GM18508 (cell line): Measurements from ENCODE around the gene NUP214.
A peak's percentile ranks its signal among the peaks of the same experiment; 100 is the strongest.

Experiments
- ATAC-seq: cut with Tn5 transposase; IDR thresholded peaks from one replicate; pipeline ENCODE4 v1.9.1; 2021; ENCODE audit warnings: moderate number of reproducible peaks; ENCODE audit not compliant: insufficient read depth, unreplicated experiment

Gene NUP214

DNA sequence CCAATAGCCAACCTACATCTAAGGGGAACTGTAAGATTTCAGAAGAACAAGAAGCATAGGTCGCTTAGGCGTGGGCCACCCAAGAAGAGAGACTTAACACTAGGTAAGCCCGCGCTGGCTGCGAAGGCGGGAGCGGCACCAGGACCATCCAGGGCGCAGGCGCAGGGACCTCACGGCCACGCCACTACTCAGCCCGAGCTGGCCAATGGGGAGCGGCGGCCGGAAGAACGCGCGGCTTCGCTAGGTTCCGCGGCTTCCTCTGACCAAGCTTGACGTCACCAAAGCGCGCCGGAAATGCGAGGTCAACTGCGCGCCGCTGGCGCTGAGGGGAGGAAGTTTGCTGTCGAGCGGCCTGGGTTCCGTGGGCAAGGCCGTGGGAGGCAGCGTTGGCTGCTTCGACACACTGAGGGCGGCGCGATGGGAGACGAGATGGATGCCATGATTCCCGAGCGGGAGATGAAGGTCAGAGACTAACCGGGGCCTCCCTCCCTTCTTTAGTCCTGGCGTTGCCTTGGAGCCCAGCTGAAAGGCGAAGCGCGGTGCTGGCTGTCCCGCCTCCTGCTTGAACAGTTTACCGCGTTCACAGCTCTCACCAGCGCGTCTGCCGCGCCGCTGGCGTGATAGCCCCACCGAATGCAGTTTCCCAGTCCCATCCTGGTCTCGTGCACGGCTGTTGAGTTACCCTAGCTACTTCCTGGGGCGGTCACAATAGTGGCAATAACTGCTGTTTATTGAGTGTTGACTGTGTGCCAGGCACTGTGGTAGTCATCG lies at the start of gene NUP214:
Gene NUP214 (plus strand): TSS at position 299 of the 771 bp plus-strand sequence. CDS start 119 bp downstream, at position 418.
- ATAC-seq: peak; percentile 88

DNA sequence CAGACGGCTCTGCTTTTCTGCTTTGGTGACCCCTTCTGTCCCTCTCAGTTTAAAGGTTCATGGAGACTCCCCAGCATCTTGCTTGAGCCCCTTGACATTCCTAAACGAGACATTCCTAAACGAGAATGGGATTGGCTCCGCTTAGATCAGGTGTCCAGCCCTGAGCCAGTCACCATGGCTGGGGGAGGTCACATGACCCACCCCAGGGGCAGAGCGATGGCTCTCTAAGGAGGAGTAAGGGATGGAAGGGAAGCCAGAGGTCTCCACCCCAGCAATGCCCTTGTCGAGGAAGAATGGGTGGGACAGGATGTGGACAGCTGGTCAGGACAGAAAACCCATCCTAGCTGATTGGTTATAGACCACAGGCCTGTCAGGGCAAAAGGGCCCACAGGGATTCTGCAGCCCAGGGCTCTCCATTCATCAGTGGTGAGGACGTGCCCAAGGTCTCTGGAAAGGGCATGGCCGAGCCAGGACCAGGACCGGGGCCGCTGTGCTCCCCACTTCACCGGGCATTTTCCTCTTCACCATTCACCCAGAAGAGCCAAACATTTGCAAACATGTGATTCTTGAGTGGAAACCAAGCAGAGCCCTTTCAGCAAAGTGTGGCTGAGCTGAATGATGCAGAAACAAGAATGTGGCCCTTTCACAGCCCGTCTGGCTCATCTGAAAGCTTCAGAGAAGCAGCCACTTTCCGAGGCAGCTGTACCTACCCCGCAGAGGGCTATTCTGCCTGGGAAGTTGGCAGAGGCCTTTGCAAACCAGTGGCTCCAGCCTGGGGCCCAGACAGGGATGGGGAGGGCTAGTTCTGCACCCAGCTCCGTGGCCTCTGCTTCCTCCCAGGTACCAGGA lies 48.8 kb upstream of the NUP214 start:
- ATAC-seq: no peak

DNA sequence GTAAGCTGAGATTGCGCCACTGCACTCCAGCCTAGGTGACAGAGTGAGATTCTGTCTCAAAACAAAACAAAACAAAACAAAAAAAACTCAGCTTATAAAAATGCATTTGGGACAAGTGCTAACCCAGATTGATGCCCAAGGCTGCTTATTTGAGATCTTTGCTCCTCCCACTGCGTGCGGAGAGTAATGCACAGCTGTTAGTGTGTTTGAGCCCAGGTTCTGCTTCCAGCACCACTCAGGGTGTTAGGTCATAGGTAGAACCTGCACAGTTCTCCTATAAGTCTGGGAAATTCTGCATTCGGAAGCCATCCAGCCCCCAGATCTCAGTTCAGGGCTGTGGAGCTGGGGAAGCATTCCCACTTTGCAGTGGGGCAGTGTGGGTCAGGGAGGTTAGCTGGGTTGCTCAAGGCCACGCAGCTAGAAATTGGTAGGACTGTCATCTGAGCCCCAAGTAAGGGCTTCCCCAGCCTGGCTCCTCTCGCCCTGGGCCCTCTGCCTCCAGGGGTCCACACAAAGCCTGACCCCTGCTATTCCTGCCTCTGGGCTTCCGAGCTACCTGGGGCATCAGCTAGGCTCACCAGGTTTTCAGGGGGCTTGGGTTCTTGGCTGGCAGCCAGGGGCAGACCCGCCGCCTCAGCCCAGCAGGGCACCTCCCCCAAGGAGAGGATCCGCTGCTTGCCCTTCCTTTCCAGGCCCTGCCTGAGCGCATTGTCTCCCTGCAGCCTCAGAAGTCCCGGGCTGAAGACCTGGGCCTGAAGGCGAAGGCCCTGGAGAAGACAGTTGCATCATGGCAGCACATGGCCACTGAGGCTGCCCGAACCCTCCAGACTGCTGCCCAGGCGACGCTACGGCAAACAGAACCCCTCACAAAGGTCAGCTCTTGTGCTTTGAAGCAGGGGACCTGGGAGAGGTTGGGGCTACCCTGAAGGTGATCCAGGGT lies 46.7 kb upstream of the NUP214 start:
- no peak for ATAC-seq

DNA sequence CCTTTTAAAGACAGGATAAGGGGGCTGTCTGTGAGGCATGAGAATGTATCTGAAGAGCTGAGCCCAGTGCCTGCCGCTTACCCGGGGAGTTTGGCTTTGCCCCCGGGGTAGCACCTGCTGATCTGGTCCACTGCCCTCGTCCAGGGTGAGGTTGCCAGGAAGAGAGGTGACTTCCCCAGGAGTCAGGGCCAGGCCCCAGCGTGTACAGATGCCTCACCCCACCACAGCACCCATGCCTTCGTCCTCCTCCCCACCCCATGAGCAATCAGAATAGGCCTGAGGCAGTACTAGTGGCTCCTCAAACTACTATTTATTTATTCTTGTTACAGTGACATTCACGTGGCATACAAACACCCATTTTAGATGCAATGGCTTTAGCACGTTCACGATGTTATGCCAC lies 44.8 kb upstream of the NUP214 start:
- ATAC-seq: no peak

- no peak for ATAC-seq
These were observed 43.5 kb upstream of the NUP214 start for GRCh38 chr9:131081868-131082267.

- ATAC-seq: no peak
These were observed 42.4 kb upstream of the NUP214 start for GRCh38 chr9:131082774-131083512.

DNA sequence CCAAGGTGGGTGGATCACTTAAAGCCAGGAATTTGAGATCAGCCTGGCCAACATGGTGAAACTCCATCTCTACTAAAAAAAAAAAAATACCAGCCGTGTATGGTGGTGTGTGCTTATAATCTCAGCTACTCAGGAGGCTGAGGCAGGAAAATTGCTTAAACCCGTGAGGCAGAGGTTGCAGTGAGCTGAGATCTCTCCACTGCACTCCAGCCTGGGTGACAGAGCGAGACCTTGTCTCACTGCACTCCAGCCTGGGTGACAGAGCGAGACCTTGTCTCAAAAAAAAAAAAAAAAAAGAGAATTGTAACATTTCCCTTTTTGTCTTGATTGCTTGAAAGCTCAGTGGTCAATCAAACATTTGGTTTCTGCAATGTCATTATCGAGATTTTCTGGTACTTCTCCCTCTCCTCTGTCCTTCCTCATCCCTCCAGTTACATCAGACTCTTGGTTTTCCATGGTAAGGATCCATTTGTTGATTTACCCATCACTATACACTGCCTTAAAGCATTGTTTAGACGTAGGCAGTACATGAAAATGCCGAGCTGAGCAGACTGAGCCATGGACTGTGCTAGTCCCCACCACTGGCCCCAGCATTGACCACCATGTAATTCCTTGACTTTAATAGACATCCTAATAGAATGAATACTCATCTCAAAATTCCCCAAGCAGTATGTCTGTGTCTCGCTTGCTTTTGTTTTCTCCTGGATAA lies 40.6 kb upstream of the NUP214 start:
- no peak for ATAC-seq

DNA sequence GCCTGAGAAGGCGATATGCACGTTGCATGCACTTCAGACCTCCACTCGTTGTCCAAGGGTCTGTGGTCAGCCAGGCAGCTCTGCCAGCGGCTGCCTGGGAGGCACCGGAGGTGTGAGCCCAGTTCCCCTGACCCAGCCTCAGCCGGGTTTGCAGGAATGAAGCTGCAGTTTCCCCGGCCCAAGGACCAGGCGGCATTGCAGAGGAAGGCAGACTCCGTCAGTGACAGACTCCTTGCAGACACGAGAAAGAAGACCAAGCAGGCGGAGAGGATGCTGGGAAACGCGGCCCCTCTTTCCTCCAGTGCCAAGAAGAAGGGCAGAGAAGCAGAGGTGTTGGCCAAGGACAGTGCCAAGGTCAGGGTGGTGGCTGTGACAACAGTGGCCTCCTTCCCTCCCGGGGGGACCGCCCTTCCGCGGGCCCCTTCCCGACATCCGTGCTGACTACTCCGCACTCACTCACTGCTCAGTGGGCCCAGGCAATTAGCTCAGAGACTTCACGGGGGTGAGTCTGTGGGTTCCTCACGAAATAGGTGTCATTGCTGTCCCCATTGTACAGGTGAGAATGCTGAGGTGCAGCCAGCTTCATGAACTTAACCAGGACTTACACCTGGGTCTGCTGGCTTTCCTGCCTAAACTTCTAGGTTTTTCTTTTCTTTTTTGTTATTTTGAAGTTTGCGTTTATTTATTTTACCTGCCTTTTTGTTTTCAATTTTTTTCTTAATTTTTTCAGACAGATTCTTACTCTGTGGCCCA lies 39.8 kb upstream of the NUP214 start:
- no peak for ATAC-seq

DNA sequence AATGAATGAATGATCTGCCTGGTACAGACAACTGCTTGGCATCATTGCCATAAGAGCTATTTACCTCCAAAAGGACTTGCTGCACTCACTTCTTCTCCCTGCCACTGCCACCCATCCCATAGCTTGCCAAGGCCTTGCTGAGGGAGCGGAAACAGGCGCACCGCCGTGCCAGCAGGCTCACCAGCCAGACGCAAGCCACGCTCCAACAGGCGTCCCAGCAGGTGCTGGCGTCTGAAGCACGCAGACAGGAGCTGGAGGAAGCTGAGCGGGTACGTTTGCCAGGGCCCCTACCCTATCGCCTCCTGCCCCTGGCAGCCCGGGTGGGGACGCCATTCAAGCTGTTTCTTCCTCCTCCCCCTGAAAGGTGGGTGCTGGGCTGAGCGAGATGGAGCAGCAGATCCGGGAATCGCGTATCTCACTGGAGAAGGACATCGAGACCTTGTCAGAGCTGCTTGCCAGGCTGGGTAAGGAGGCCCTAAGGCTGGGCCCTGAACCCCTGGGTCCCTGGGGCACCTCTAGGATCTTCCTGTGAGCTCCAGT lies 38.0 kb upstream of the NUP214 start:
- no peak for ATAC-seq

- ATAC-seq: no peak
These were observed 35.2 kb upstream of the NUP214 start for GRCh38 chr9:131090025-131090787.

- ATAC-seq: no peak
These were observed 33.9 kb upstream of the NUP214 start for GRCh38 chr9:131091352-131091992.

DNA sequence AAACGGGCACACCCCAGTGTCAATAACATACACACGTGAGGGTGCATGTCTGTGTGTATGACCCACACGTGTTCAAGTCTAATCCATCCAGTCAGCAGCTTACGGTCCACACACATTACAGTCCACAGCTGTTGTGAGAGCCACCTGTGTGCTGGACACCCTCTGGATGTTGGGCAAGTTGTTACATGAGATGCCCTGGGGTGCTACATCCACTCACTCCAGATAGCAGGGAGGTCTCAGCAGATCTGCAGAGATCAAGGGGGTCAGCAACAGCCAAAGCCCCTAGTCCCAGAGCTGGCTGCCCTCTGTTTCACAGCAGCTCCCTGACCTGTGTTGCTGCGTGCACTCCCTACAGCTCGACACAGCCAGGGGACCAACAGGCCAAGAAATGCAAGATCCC lies 33.4 kb upstream of the NUP214 start:
- ATAC-seq: no peak

DNA sequence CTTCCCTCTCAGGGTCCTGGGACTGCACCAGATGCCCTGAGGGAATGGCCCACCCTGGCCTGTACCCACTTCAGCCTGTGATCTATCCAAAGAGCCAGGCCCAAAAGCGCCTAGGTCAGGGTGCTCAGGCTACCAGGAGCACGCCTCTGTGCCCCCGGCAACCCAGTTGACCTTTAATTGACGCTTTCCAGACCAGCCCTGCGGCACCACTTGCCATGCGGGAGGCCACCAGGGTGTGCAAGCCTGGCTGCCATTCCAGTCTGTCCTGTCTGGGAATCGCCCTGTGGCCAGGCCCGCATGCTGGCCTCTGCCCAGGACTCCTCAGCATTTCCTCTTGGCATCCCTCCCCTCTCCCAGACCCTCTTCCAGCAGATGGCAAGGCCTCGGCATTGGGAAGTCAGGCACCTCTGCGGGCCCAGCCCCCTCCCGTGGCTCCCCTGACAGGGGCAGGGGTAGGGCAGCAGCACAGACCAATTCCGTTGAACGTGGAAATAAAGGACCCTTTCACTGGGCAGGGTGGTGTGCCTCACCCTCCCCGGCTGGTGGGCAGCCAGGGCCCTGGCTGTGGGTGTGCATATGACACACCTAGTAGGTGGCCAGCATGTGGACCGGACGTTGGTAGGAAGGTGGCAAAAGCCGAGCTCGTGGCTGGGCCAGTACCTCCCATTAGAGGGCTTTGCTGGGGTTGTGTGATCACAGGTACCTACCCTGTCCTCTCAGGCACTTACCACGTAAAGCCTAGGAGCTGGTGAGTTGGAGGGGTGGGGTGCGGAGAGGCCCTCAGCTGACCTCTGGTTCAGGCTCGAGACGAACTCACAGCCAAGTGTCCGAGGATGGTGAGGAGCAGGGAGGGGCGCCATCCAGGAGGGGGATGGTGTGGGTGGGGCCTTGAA lies 32.6 kb upstream of the NUP214 start:
- no peak for ATAC-seq

GRCh38 chr9:131094015-131094414 lies 31.4 kb upstream of the NUP214 start:
- no peak for ATAC-seq

DNA sequence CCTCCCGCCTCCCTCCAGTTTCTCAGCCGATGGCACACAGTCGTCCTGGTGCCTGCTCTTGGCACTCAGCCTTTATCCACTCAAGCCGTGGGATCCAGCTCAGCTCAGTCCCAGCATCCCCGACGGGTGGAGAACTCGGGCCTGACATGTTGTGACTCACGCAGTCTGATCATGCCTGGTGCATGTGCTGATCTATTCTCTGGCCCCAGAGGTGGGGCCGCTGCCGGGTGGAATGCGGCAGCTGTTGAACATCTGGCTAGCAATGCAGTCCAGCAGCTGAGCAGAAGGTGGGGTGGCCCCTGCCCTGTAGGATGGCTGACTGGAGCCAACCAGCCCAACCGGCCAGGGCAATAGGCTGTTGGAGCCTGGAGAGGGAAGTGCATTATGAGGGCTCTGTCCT lies 30.8 kb upstream of the NUP214 start:
- no peak for ATAC-seq

GRCh38 chr9:131095666-131096268 lies 29.6 kb upstream of the NUP214 start:
- no peak for ATAC-seq
